Measurements from ENCODE around the gene RSPH1.

- TF ChIP-seq SP1 (IDR thresholded peaks at IDR 0.05): no peak
- no peak for TF ChIP-seq ARNT (IDR thresholded peaks at IDR 0.05)
- TF ChIP-seq PKNOX1 (IDR thresholded peaks at IDR 0.05): no peak
- TF ChIP-seq ELF4 (IDR thresholded peaks at IDR 0.05): no peak
- TF ChIP-seq FOXK2 (IDR thresholded peaks at IDR 0.05): no peak
- TF ChIP-seq BHLHE40 (IDR thresholded peaks at IDR 0.05; ENCODE audit: borderline replicate concordance): no peak
- no peak for TF ChIP-seq LEF1 (IDR thresholded peaks at IDR 0.05; ENCODE audit: borderline replicate concordance)
- no peak for TF ChIP-seq SUZ12 (IDR thresholded peaks at IDR 0.05)
- no peak for TF ChIP-seq ZNF384 (IDR thresholded peaks at IDR 0.05)
Observed at GRCh38 chr21:42522271-42522670, 26.2 kb upstream of the RSPH1 start.

Data from HEK293T (cell line).